ENCODE results near the gene CAST. TPM values are rescaled to one million over a fixed set of nuclear protein-coding genes. Genes with fewer than 3 reads are reported as not detected.

Gene CAST
- total RNA-seq, 3 donors from 2014 or later, result 221 to 400 (median 287) TPM

DNA sequence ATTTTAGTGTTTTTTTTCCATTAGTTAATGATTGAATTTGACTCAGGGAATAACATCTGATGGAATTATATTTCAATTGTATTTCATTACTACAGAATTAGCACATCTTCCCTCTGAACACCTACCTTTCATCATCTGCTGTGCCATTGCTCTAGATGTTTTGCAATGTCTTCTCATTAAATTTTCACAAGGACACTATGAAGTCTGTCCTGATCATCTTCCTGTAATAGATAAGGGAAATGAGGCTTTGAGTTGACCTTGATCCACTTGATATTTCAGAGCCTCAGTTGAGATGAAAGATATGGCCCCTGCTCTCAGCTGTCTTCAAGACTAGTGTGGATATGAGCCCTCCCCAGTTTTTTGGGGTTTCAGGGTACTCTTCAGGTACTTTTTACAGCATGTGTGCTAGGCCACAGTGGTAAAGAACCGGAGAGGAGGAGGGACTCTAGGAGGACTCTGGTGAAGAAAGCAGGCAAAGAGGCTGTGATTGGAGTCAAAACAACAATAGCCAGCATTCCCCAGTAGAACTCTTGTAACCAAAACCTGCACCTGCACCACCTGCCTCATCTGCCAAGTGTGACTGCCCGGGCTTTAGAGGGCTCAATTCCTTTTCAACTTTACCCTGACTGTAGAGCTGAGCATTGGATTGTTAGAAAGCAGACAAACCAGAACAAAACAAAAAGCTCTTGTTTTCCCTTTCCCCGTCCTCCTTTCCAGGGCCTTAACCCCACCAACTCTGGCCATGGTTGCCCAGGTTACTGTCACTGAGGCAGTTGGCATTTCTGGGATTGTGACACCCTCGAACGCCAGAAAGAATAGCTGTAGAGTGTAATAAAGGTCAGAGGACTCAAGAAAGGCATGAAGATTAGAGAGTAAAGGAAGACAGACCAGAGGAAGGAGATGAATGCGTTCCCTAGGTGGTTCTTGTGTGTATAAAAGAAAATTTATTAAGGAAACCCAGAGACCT, 89.3 kb downstream of the CAST start:
- Histone ChIP-seq H3K27ac (peak overlapping the region; percentile 1 to 34), H3K36me3 (no peaks in the 10 kb centered on the region), H3K4me1 (no peaks in the 10 kb centered on the region), H3K27me3 (no peaks in the 10 kb centered on the region), H3K4me3 (no peak overlapping the region), H3K9me3 (no peaks in the 10 kb centered on the region)
- no peak for DNase-seq (ENCODE audit: low spot score in 2 of 2)
- intact Hi-C loops (cut with DNase I; ENCODE audit: low total_unique reads), result no loop called here
- no peak for TF ChIP-seq POLR2AphosphoS5 (IDR thresholded peaks at IDR 0.05)

DNA sequence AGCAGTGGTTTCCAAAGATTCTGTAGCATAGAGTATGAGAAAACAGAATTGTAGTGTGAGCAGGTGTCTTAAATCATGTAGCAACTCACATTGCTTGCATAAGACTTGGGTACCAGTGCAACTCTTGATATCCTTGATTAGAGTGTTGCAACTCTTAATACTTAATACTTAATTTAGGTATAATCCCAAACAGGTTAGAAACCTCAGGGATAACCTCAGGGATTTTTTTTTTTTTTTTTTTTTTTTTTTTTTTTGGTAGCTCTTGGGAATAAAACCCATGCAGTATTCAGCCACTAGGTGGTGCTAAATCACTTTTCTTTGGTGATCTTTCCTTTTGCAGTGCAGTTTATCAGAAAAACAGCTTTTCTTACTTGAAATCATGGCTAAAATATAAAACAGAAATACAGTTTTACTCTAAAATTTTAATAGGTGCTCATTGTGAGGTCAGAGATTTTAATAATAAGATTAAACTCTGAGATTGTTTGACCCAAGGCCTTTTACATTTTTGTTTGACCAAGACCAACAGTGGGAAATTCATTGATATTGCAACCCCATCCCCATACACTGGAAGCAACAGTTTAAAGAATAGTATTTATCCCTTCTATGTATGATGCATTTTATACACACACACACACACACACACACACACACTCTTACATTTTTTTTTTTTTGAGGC, 90.3 kb downstream of the CAST start:
- Histone ChIP-seq H3K27me3 (no peaks in the 10 kb centered on the region), H3K36me3 (no peaks in the 10 kb centered on the region), H3K4me1 (no peaks in the 10 kb centered on the region), H3K9me3 (no peaks in the 10 kb centered on the region), H3K27ac (peak overlapping the region in 1 of 2 donors; percentile 34), H3K4me3 (no peak overlapping the region)
- TF ChIP-seq, protein P1, sequence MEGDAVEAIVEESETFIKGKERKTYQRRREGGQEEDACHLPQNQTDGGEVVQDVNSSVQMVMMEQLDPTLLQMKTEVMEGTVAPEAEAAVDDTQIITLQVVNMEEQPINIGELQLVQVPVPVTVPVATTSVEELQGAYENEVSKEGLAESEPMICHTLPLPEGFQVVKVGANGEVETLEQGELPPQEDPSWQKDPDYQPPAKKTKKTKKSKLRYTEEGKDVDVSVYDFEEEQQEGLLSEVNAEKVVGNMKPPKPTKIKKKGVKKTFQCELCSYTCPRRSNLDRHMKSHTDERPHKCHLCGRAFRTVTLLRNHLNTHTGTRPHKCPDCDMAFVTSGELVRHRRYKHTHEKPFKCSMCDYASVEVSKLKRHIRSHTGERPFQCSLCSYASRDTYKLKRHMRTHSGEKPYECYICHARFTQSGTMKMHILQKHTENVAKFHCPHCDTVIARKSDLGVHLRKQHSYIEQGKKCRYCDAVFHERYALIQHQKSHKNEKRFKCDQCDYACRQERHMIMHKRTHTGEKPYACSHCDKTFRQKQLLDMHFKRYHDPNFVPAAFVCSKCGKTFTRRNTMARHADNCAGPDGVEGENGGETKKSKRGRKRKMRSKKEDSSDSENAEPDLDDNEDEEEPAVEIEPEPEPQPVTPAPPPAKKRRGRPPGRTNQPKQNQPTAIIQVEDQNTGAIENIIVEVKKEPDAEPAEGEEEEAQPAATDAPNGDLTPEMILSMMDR (IDR thresholded peaks at IDR 0.05), result peak in 2 of 3 donors; percentile 47 to 49
- TF ChIP-seq POLR2A (IDR thresholded peaks at IDR 0.05) (no peak), POLR2AphosphoS5 (IDR thresholded peaks at IDR 0.05) (no peak)
- no peak for DNase-seq (ENCODE audit: low spot score in 2 of 2)
- intact Hi-C loops (cut with DNase I; ENCODE audit: low total_unique reads), result no loop called here

DNA sequence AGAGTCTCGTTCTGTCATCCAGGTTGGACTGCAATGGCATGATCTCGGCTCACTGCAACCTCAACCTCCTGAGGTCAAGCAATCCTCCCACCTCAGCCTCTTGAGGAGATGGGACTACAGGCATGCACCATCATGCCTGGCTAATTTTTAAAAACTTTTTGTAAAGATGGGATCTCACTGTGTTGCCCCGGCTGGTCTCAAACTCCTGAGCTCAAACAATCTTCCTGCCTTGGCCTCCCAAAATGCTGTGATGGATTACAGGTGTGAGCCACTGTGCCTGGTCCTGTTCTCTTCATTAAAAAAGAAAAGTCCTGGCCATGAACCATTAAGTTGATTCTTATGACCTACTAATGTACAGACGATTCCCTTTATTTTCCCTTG, 90.8 kb downstream of the CAST start:
- no peak overlapping the region for H3K27ac ChIP-seq
- H3K36me3 ChIP-seq, result peaks cover under 1% of the 10 kb centered on the region
- no peaks in the 10 kb centered on the region for H3K9me3 ChIP-seq
- TF ChIP-seq, protein P1 (IDR thresholded peaks at IDR 0.05), result no peak
- TF ChIP-seq POLR2A (IDR thresholded peaks at IDR 0.05), result no peak
- TF ChIP-seq POLR2AphosphoS5 (IDR thresholded peaks at IDR 0.05), result no peak
- no peak overlapping the region for H3K4me3 ChIP-seq
- no peak for DNase-seq (ENCODE audit: low spot score in 2 of 2)
- no peaks in the 10 kb centered on the region for H3K4me1 ChIP-seq
- H3K27me3 ChIP-seq, result no peaks in the 10 kb centered on the region
- intact Hi-C loops (cut with DNase I; ENCODE audit: low total_unique reads), result no loop called here

DNA sequence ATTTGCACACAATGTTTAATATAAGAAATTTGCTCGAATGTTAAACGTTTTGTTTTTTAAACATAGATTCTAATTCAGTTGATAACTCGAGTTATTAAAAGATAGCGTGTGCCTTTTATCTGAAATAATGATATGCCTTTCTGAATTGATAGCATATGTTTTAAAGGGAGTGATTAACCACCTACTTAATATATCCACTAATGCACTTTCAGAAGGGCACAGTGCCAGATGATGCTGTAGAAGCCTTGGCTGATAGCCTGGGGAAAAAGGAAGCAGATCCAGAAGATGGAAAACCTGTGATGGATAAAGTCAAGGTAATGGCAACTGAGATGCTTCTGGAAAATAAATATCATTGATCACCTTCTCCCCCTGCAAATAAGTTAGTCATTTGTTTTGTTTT, 91.7 kb downstream of the CAST start:
- TF ChIP-seq, protein P1 (IDR thresholded peaks at IDR 0.05), result no peak
- Histone ChIP-seq H3K4me1 (no peaks in the 10 kb centered on the region), H3K27ac (no peak overlapping the region), H3K9me3 (no peaks in the 10 kb centered on the region), H3K36me3 (peaks cover 7% of the 10 kb centered on the region), H3K27me3 (no peaks in the 10 kb centered on the region), H3K4me3 (no peak overlapping the region)
- no peak for DNase-seq (ENCODE audit: low spot score in 2 of 2)
- intact Hi-C loops (cut with DNase I; ENCODE audit: low total_unique reads), result no loop called here

DNA sequence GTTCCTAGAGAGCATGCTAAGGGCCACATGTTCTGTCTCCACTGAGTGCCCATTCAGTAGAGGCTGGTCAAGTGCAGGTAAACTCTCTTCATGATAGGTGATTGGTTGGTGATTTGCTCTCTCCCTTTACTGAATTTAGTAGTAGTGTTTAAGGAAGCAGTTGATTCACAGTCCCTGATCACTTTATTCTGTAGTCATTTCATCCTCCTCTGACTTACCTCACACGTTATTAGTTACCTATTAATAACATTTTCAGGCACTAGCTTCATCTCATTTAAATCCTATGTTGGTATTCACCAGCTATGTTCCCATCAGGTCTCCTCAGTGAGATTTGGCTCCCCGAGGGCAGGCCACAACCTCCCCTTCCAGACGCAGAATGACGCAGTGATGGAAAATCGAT, 93.7 kb downstream of the CAST start:
- Histone ChIP-seq H3K4me3 (no peak overlapping the region), H3K27me3 (no peaks in the 10 kb centered on the region), H3K27ac (no peak overlapping the region), H3K4me1 (no peaks in the 10 kb centered on the region), H3K36me3 (peaks cover 15% of the 10 kb centered on the region), H3K9me3 (no peaks in the 10 kb centered on the region)
- intact Hi-C loops (cut with DNase I; ENCODE audit: low total_unique reads), result no loop called here
- DNase-seq (ENCODE audit: low spot score in 2 of 2), result no peak
- no peak for TF ChIP-seq POLR2AphosphoS5 (IDR thresholded peaks at IDR 0.05)
- no peak for TF ChIP-seq POLR2A (IDR thresholded peaks at IDR 0.05)
- TF ChIP-seq, protein P1 (IDR thresholded peaks at IDR 0.05), result no peak
